GM18505 (cell line): ENCODE data around the gene BRD2.

Source experiments
- ATAC-seq: cut with Tn5 transposase; IDR thresholded peaks from one replicate; pipeline ENCODE4 v1.9.1; 2021; ENCODE audit not compliant: unreplicated experiment
- POLR2A ChIP-seq: IDR thresholded peaks from 4 replicates; pipeline ENCODE4 v1.6.1; 2011; ENCODE audit warnings: borderline replicate concordance; ENCODE audit not compliant: insufficient read depth, insufficient read length; ENCODE audit errors: extremely low read depth

The BRD2 gene

DNA sequence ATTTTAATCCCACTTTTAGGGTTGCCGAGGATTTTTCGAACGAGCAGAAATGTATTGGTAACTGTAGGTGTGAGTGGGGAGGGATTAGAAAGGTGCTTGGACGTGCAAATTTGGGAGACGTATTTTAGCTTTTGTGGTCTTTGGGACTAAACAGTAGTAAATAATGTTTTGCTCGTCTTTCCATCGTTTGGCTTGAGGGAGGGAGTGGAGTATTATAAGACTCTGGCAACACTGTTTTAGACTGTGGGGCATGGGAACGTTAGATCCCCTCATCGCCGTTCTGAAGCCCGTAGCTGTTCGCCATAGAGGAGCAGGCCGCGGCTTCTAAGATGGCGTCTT lies 2.8 kb downstream of the BRD2 start:
- ATAC-seq = no peak
- TF ChIP-seq POLR2A = peak; percentile 53

DNA sequence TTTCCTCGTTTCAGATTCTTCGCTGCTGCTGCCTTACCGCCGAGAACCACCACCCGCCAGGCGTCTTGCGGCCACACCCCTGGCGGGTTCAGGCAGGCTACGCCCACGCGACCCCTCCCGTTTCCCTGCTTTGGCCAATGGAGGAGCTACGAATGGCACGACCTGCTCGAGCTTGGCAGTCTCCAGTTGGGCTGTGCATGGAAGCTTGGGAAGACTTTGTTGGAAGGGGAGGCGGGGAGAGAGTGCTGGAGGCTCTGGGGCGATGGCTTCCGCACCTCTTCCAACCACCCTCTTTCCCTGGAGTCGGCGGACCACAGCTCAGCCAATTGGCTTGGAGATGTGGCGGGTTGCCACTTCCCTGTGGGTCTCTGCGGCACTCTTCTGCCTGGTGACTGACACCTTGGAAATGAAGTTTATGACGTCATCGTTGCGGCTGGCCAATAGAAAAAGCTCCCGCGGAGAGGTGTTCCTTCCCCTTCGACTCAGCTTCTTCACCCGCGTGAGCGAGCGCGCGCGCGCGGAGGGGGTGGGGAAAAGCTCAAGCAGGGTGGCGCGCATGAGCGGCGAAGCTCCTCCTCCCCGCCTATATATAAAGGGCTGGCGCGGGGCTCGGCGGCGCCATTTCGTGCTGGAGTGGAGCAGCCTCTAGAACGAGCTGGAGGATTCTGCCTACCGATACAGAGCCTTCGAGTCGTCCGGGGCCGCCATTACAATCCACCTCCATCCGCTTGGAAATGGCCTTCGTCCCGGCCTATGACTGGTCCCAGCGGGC lies 3.4 kb downstream of the BRD2 start:
- peak; percentile 42 for ATAC-seq
- peak; percentile 100 for TF ChIP-seq POLR2A

DNA sequence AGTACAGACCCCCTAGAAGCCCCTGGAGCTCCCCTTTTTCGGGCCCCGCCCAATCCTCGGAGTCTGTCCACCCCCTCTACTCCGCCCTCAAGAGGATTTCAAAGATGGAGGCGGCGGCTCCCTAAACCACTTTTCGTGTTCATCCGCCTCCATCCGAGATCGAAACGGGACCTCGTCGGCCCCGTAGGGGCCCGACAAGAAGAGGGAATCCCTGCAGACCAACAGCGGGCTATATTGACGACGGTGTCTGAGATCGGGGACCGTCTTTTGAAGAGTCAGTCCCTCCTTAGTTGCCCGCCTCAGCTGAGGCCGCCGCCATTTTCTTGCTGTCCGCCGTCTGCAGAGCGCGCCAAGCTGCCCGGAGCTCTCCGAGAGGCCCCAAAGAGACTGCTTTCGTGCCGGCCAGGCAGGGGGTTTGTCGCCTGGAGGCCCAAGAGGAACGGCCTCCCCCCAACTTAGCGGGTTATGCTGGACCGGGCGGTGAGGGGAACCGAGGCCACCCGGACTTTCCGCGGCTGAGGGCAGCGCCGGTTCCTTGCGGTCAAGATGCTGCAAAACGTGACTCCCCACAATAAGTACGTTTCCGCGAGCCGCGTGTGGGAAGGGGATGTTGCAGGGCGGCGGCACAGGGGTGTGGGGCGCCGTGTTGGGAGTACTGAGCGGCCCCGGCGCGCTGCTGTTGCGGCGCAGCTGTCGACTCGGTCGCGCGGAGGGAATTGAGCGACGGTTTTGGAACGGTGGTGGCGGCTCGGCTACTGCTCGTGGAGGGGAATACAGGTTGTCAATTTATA lies 4.2 kb downstream of the BRD2 start:
- TF ChIP-seq POLR2A = no peak
- no peak for ATAC-seq

DNA sequence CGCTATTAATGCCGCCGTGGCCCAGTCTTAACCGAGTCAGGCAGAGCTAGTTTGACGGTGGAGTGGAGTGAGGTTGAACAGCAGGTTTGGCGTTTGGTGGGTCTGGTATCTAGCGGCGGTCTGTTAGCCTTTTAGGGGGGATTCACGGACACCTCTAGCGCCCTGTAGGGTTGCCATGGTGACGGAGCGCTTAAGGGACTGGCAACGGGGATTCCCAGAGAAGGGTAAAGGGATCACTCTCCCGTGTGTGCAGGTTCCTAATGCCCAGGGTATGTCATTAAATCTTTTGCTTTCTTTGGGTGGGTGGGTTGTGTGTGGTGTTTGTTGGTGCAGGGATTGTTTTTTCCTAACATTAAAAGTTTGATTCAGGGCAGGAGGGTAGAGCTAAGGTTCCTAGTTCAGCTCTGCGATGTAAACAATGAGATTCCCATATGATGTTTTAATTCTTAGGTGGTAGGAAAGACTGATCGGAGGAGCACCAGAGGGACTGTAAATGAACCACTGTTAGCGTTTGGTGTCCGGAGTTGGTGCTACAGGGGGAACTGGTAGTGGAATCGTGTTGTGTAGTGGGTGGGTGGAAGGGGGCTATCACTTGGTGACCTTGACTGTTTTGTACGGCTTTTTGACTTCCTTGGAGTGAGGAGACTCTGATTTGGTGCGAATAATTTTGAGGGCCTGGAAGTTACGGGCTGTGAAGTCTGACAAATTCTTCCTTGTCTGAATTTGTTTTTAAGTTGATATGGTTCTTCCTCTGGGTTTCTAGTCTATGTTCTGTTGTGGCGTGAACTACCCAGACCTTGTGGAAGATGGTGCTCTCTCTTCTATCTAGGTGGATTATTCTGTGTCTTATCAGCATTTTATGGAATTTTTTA lies 5.0 kb downstream of the BRD2 start:
- ATAC-seq = no peak

DNA sequence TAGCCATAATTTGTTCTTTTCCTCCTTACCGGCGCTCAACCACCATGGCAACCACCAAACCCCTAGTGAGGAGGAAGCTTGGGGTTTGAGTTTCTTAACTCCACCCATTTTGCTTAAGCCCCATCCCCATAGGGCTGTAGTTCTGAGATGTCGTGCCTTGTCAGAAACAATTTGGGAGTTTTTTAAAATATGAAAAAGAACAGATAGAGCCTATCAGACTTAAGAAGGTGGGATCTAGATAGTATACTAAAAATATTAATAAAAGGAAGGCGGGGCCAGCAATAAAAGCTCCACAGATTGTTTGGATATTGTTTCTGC lies 5.6 kb downstream of the BRD2 start:
- no peak for TF ChIP-seq POLR2A
- ATAC-seq = no peak

More for the DNA sequence above, 5.0 kb downstream of the BRD2 start:
- TF ChIP-seq POLR2A = no peak

DNA sequence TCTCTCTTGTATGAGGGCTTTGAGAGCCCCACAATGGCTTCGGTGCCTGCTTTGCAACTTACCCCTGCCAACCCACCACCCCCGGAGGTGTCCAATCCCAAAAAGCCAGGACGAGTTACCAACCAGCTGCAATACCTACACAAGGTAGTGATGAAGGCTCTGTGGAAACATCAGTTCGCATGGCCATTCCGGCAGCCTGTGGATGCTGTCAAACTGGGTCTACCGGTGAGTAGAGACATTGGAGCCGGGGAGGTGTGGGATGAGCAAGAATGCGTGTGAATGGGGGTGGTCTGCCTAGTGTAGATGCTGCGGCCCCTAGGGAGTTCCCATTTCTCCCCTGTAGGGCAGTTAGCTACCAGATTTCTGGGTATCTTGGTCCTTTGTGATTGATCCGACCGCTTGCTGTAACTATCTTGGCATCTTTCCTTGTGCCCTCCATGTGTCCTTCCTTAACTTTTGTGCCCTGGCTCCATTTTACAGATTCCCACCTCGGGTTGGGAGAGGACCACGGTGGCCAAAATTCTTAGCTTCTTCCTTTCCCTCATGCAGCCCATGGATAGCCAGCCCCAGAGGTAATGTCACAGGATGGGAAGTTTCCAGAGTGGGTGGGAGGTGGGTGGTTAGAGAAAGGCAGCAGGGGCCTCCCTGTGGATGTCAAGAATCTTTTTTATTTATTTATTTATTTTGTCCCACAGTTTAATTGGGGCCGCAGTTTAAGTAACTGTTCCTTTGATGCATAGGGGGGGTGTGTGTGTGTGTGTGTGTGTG lies 6.3 kb downstream of the BRD2 start:
- TF ChIP-seq POLR2A = no peak
- no peak for ATAC-seq

DNA sequence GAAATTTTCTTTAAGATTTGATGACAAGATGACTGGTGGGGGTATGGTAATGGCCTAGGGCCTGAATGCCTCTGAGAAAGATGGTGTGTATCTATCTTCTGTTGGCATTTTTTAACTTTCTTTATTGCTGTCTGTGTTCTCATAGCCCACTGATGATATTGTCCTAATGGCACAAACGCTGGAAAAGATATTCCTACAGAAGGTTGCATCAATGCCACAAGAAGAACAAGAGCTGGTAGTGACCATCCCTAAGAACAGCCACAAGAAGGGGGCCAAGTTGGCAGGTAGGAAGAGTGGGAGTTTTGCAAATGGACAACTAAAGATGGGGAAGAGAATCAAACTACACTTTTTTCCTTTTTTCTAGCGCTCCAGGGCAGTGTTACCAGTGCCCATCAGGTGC lies 7.5 kb downstream of the BRD2 start:
- no peak for ATAC-seq
- no peak for TF ChIP-seq POLR2A

DNA sequence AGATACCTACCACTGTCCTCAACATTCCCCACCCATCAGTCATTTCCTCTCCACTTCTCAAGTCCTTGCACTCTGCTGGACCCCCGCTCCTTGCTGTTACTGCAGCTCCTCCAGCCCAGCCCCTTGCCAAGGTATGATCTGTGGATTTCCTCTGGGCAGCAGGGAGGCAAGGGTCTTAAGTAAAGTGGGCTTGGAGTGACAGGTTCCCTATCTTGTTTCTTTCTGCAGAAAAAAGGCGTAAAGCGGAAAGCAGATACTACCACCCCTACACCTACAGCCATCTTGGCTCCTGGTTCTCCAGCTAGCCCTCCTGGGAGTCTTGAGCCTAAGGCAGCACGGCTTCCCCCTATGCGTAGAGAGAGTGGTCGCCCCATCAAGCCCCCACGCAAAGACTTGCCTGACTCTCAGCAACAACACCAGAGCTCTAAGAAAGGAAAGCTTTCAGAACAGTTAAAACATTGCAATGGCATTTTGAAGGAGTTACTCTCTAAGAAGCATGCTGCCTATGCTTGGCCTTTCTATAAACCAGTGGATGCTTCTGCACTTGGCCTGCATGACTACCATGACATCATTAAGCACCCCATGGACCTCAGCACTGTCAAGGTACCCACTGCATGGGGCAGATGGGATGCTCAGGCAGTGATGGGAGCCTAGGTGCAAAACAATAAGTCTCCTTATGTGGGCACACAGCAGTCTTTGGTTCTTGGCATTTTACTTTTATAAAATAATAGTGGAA lies 8.1 kb downstream of the BRD2 start:
- ATAC-seq = no peak
- TF ChIP-seq POLR2A = peak; percentile 42

DNA sequence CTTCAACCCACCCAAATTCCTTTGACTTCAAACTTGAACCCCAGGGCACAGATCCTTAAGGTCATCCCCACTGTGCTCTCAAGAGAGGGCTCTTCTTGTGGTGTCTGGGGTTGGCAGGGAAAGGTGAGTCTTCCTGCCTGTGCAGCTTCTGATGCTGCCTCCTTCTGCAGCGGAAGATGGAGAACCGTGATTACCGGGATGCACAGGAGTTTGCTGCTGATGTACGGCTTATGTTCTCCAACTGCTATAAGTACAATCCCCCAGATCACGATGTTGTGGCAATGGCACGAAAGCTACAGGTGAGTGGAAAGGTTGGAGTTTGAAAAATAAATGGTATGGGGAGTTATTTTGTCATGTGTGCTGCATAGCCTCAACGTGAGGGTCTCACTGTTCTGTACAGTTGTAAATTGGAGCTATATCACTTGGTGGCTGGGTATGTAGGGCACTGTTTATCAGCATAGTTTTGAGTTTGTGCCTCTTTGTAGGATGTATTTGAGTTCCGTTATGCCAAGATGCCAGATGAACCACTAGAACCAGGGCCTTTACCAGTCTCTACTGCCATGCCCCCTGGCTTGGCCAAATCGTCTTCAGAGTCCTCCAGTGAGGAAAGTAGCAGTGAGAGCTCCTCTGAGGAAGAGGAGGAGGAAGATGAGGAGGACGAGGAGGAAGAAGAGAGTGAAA lies 9.0 kb downstream of the BRD2 start:
- no peak for TF ChIP-seq POLR2A
- ATAC-seq = no peak

DNA sequence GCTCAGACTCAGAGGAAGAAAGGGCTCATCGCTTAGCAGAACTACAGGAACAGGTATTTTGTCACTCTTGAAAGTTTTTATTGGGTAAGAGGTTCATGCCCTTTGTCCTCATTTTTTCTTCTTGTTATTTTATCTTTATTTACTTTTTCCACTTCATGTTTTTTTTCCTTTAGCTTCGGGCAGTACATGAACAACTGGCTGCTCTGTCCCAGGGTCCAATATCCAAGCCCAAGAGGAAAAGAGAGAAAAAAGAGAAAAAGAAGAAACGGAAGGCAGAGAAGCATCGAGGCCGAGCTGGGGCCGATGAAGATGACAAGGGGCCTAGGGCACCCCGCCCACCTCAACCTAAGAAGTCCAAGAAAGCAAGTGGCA lies 9.5 kb downstream of the BRD2 start:
- no peak for ATAC-seq
- no peak for TF ChIP-seq POLR2A

DNA sequence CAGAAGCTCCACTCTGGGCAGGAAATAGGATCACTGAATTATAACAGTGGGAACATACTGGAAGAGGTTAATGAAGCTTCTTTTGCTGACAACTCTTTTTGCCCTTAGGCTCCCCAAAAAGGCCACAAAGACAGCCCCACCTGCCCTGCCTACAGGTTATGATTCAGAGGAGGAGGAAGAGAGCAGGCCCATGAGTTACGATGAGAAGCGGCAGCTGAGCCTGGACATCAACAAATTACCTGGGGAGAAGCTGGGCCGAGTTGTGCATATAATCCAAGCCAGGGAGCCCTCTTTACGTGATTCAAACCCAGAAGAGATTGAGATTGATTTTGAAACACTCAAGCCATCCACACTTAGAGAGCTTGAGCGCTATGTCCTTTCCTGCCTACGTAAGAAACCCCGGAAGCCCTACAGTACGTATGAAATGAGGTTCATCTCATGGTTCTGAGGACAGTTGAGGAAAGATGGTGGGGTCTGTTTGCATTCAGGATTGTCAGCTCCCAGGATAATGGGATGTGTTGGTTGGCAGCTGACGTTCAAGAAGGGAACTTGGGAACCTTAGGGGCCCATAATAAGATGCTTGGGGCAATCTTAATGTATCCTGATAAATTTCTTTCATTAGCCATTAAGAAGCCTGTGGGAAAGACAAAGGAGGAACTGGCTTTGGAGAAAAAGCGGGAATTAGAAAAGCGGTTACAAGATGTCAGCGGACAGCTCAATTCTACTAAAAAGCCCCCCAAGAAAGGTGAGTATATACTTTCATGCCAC lies 11.5 kb downstream of the BRD2 start:
- ATAC-seq = no peak
- TF ChIP-seq POLR2A = no peak
